Fibroblast of lung (primary cell): ENCODE data around the gene PALM. TPM values are rescaled to one million over a fixed set of nuclear protein-coding genes. Genes with fewer than 3 reads are reported as not detected.

Source experiments
- DNase-seq, 2 donors: peaks; one replicate each; pipeline versions ENCODE4 v3.0.0 to v3.0.0-alpha.2; 2010; ENCODE audit warnings: low read depth in 2 of 2
- H2AFZ ChIP-seq: 2 replicates; pipeline ENCODE4 v1.5.1; 2012; ENCODE audit warnings: low read length, control low read depth, inconsistent platforms
- H3K27ac ChIP-seq: 2 replicates; pipeline ENCODE4 v1.5.1; 2011; ENCODE audit warnings: low read length, control low read depth; ENCODE audit not compliant: insufficient read depth
- H3K27me3 ChIP-seq: 2 replicates; pipeline ENCODE4 v1.5.1; 2011; ENCODE audit warnings: mild to moderate bottlenecking, low read length; ENCODE audit not compliant: control insufficient read depth, insufficient read depth
- H3K36me3 ChIP-seq: 2 replicates; pipeline ENCODE4 v1.5.1; 2011; ENCODE audit warnings: low read length; ENCODE audit not compliant: control insufficient read depth, insufficient read depth
- H3K4me1 ChIP-seq: 2 replicates; pipeline ENCODE4 v1.5.1; 2011; ENCODE audit warnings: low read length; ENCODE audit not compliant: control insufficient read depth, insufficient read depth; ENCODE audit errors: extremely low read depth
- H3K4me2 ChIP-seq: 2 replicates; pipeline ENCODE4 v1.5.1; 2011; ENCODE audit warnings: low read length, control low read depth; ENCODE audit not compliant: insufficient read depth; ENCODE audit errors: extremely low read depth
- H3K4me3 ChIP-seq, 4 experiments: fragments of 200-600 bp in 1 of 4; sonication (generic) in 1 of 4; replicated peaks in 1 of 4; 2 replicates each; pipeline ENCODE4 v1.5.1; 2011 to 2016; ENCODE audit warnings: low read length in 4 of 4, low read depth in 3 of 4, mild to moderate bottlenecking in 3 of 4, control low read depth in 2 of 4, inconsistent platforms in 1 of 4, mixed read lengths in 1 of 4; ENCODE audit not compliant: insufficient read depth in 1 of 4; ENCODE audit errors: control extremely low read depth in 1 of 4
- H3K79me2 ChIP-seq: 2 replicates; pipeline ENCODE4 v1.5.1; 2012; ENCODE audit warnings: mild to moderate bottlenecking, low read length, inconsistent platforms; ENCODE audit not compliant: control insufficient read depth, insufficient read depth
- H3K9ac ChIP-seq: 2 replicates; pipeline ENCODE4 v1.5.1; 2011; ENCODE audit warnings: mild to moderate bottlenecking, low read length, control low read depth; ENCODE audit not compliant: insufficient read depth
- H3K9me3 ChIP-seq: 2 replicates; pipeline ENCODE4 v1.5.1; 2012; ENCODE audit warnings: low read depth, low read length; ENCODE audit not compliant: control insufficient read depth, insufficient read depth
- H4K20me1 ChIP-seq: 2 replicates; pipeline ENCODE4 v1.5.1; 2011; ENCODE audit warnings: low read length; ENCODE audit not compliant: control insufficient read depth, insufficient read depth; ENCODE audit errors: extremely low read depth
- EZH2 ChIP-seq: IDR thresholded peaks from 2 replicates; pipeline ENCODE4 v1.5.1; 2012; ENCODE audit warnings: low read length, control low read depth, mild to moderate bottlenecking; ENCODE audit errors: missing control alignments
- polyA plus RNA-seq, 2 donors: library from polyadenylated mRNA; depleted of rRNA in 1 of 2; stranded (reverse) in 1 of 2; unstranded in 1 of 2; fragments of >200 nt; gene quantifications; 2 replicates each; pipeline ENCODE4 v1.2.1, GENCODE V29; 2011 to 2012; ENCODE audit warnings: missing spikeins in 1 of 2
- total RNA-seq: library from RNA; depleted of rRNA; stranded (reverse); fragments of >200 nt; gene quantifications from 2 replicates; pipeline ENCODE4 v1.2.1, GENCODE V29; 2014
- TF ChIP-seq, protein P1 (sequence below), 2 donors: IDR thresholded peaks in 1 of 2; conservative IDR thresholded peaks in 1 of 2; 1 replicate in 1 of 2; 2 replicates in 1 of 2; pipeline ENCODE4 v1.5.1; 2011 to 2012; ENCODE audit warnings: low read length in 2 of 2, control low read depth in 1 of 2, inconsistent platforms in 1 of 2, low read depth in 1 of 2, mild to moderate bottlenecking in 1 of 2

The PALM gene
- total and polyA plus RNA-seq, 2 donors (not counting 1 experiment from before 2014, with no cell fraction given), result 3.2 to 8.3 TPM

DNA sequence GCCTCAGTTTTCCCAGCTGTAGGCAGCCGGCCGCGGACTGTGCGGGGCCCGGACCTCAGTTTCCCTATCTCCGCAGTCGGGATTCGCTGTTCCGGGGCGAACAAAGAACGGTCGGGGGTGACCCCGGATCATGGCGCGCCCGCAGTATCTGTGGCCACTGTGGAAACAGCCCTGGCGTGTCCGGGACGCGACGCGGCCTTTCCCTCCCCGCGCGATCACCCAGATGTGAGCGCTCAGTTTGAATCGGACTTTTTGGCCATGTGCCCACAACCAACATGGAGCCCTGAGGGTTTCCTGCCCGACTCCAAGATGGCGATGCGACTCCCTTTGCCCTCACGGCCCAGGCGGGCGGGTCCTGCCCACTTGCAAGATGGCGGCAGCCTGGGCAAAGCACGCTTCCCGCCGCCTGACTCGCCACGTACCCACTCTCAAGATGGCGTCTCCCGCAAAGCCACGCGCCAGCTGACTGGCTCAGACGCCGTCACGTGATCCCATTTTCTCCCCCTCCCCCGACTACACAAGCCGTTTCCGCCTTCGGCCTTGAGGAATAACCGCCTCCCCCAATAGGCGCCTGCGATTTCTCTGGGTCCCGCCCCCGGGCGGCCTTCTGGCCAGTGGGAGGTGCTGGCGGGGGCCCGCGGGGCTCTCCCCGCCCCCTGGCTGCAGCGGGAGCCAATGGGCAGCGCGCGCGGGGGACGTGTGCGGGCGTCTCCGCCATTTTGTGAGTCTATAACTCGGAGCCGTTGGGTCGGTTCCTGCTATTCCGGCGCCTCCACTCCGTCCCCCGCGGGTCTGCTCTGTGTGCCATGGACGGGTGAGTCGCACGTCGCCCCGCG is 88.2 kb downstream of the PALM start, which contains the start of gene PTBP1:
Gene PTBP1, plus strand, starts transcription at position 761 of the 836 bp plus-strand sequence. Its CDS starts 46 bp downstream, at position 807.
- peak within 1 kb of the TSS; percentile 90 for H3K4me2 ChIP-seq
- H3K4me1 ChIP-seq, result peaks cover 24% of the 10 kb centered on the region
- peaks cover 41% of the 10 kb centered on the region for H3K79me2 ChIP-seq
- peak; percentile 100 for DNase-seq
- H3K27ac ChIP-seq, result peak within 1 kb of the TSS; percentile 86
- H3K4me3 ChIP-seq, result peak within 1 kb of the TSS; percentile 71 to 96 (median 88)
- H3K36me3 ChIP-seq, result peaks cover 14% of the 10 kb centered on the region
- H3K9ac ChIP-seq, result peak within 1 kb of the TSS; percentile 79
- H2AFZ ChIP-seq, result peak within 1 kb of the TSS; percentile 62
- no peak for TF ChIP-seq EZH2
- TF ChIP-seq, protein P1, sequence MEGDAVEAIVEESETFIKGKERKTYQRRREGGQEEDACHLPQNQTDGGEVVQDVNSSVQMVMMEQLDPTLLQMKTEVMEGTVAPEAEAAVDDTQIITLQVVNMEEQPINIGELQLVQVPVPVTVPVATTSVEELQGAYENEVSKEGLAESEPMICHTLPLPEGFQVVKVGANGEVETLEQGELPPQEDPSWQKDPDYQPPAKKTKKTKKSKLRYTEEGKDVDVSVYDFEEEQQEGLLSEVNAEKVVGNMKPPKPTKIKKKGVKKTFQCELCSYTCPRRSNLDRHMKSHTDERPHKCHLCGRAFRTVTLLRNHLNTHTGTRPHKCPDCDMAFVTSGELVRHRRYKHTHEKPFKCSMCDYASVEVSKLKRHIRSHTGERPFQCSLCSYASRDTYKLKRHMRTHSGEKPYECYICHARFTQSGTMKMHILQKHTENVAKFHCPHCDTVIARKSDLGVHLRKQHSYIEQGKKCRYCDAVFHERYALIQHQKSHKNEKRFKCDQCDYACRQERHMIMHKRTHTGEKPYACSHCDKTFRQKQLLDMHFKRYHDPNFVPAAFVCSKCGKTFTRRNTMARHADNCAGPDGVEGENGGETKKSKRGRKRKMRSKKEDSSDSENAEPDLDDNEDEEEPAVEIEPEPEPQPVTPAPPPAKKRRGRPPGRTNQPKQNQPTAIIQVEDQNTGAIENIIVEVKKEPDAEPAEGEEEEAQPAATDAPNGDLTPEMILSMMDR (conservative IDR thresholded peaks at IDR 0.05 in 1 of 2, IDR thresholded peaks at IDR 0.05 in 1 of 2; ENCODE audit: low read depth in 1 of 2, low read length in 2 of 2), result no peak
- H3K27me3 ChIP-seq, result no peaks in the 10 kb centered on the region
- peaks cover 10% of the 10 kb centered on the region for H4K20me1 ChIP-seq
- no peaks in the 10 kb centered on the region for H3K9me3 ChIP-seq

Other genes with a start within 250 kb of the PALM start
- 2.5 and 3.3 TPM in 2 replicates for gene SHC2, start 247.9 kb upstream of the PALM start, total RNA-seq
- 0.02 and 0.28 TPM in 2 replicates for gene SHC2, start 247.9 kb upstream of the PALM start, polyA plus RNA-seq
- 0.17 and 0.26 TPM in 2 replicates for gene MADCAM1, start 212.4 kb upstream of the PALM start, total RNA-seq
- gene MADCAM1, start 212.4 kb upstream of the PALM start, polyA plus RNA-seq, result not detected in 2 replicates
- 30.1 and 36.0 TPM in 2 replicates for gene TPGS1, start 201.4 kb upstream of the PALM start, total RNA-seq
- 1.7 and 2.0 TPM in 2 replicates for gene TPGS1, start 201.4 kb upstream of the PALM start, polyA plus RNA-seq
- 65.0 and 72.5 TPM in 2 replicates for gene CDC34, start 177.2 kb upstream of the PALM start, total RNA-seq
- 23.3 and 27.0 TPM in 2 replicates for gene CDC34, start 177.2 kb upstream of the PALM start, polyA plus RNA-seq
- gene GZMM, start 164.9 kb upstream of the PALM start, total RNA-seq, result 0.17 TPM in 1 of 2 replicates, not detected in the other
- 0.35 TPM in 1 of 2 replicates, not detected in the other for gene GZMM, start 164.9 kb upstream of the PALM start, polyA plus RNA-seq
- gene BSG, start 136.3 kb upstream of the PALM start, total RNA-seq, result 199 and 246 TPM in 2 replicates
- 258 and 325 TPM in 2 replicates for gene BSG, start 136.3 kb upstream of the PALM start, polyA plus RNA-seq
- 0.26 and 0.50 TPM in 2 replicates for gene HCN2, start 119.1 kb upstream of the PALM start, total RNA-seq
- gene HCN2, start 119.1 kb upstream of the PALM start, polyA plus RNA-seq, result 0.49 and 0.54 TPM in 2 replicates
- gene POLRMT, start 75.4 kb upstream of the PALM start, total RNA-seq, result 17.2 and 21.5 TPM in 2 replicates
- 7.3 and 13.5 TPM in 2 replicates for gene POLRMT, start 75.4 kb upstream of the PALM start, polyA plus RNA-seq
- under 0.01 TPM in 1 of 2 replicates, not detected in the other for gene FGF22, start 69.1 kb upstream of the PALM start, total RNA-seq
- gene FGF22, start 69.1 kb upstream of the PALM start, polyA plus RNA-seq, result 0.06 TPM in 1 of 2 replicates, not detected in the other
- gene RNF126, start 45.7 kb upstream of the PALM start, total RNA-seq, result 12.1 and 18.0 TPM in 2 replicates
- gene RNF126, start 45.7 kb upstream of the PALM start, polyA plus RNA-seq, result 7.8 and 10.7 TPM in 2 replicates
- gene FSTL3, start 32.5 kb upstream of the PALM start, total RNA-seq, result 26.8 and 36.5 TPM in 2 replicates
- gene FSTL3, start 32.5 kb upstream of the PALM start, polyA plus RNA-seq, result 10.2 and 18.6 TPM in 2 replicates
- not detected in 2 replicates for gene PRSS57, start 13.5 kb upstream of the PALM start, total RNA-seq
- gene PRSS57, start 13.5 kb upstream of the PALM start, polyA plus RNA-seq, result not detected in 2 replicates
- under 0.01 TPM in 1 of 2 replicates, not detected in the other for gene MISP, start 42.2 kb downstream of the PALM start, total RNA-seq
- gene MISP, start 42.2 kb downstream of the PALM start, polyA plus RNA-seq, result not detected in 2 replicates
- gene PTBP1, start 88.5 kb downstream of the PALM start, total RNA-seq, result 67.5 and 83.1 TPM in 2 replicates
- 74.6 and 142 TPM in 2 replicates for gene PTBP1, start 88.5 kb downstream of the PALM start, polyA plus RNA-seq
- 1.5 and 2.5 TPM in 2 replicates for gene PLPPR3, start 113.0 kb downstream of the PALM start, total RNA-seq
- 0.19 and 0.30 TPM in 2 replicates for gene PLPPR3, start 113.0 kb downstream of the PALM start, polyA plus RNA-seq
- gene AZU1, start 118.9 kb downstream of the PALM start, total RNA-seq, result 0.17 TPM in 1 of 2 replicates, not detected in the other
- not detected in 2 replicates for gene AZU1, start 118.9 kb downstream of the PALM start, polyA plus RNA-seq
- gene PRTN3, start 132.1 kb downstream of the PALM start, total RNA-seq, result not detected in 2 replicates
- not detected in 2 replicates for gene PRTN3, start 132.1 kb downstream of the PALM start, polyA plus RNA-seq
- 0.51 and 0.66 TPM in 2 replicates for gene ELANE, start 143.4 kb downstream of the PALM start, total RNA-seq
- gene ELANE, start 143.4 kb downstream of the PALM start, polyA plus RNA-seq, result 0.07 and 0.48 TPM in 2 replicates
- 18.8 and 206 TPM in 2 replicates for gene CFD, start 150.7 kb downstream of the PALM start, total RNA-seq
- gene CFD, start 150.7 kb downstream of the PALM start, polyA plus RNA-seq, result 1.00 and 3.3 TPM in 2 replicates
- 24.4 and 35.0 TPM in 2 replicates for gene MED16, start 184.3 kb downstream of the PALM start, total RNA-seq
- 19.3 and 26.2 TPM in 2 replicates for gene MED16, start 184.3 kb downstream of the PALM start, polyA plus RNA-seq
- not detected in 2 replicates for gene RNU6-9, start 184.5 kb downstream of the PALM start, total RNA-seq
- gene RNU6-9, start 184.5 kb downstream of the PALM start, polyA plus RNA-seq, result not detected in 2 replicates
- 13.2 and 13.4 TPM in 2 replicates for gene R3HDM4, start 204.3 kb downstream of the PALM start, total RNA-seq
- 20.9 and 25.5 TPM in 2 replicates for gene R3HDM4, start 204.3 kb downstream of the PALM start, polyA plus RNA-seq
- not detected in 2 replicates for gene KISS1R, start 208.4 kb downstream of the PALM start, total RNA-seq
- gene KISS1R, start 208.4 kb downstream of the PALM start, polyA plus RNA-seq, result not detected in 2 replicates
- 12.1 and 14.9 TPM in 2 replicates for gene ARID3A, start 217.1 kb downstream of the PALM start, total RNA-seq
- gene ARID3A, start 217.1 kb downstream of the PALM start, polyA plus RNA-seq, result 6.4 and 8.7 TPM in 2 replicates